GM12878 (cell line): ENCODE measurements around the gene NMRK2. TPM values are rescaled to one million over a fixed set of nuclear protein-coding genes. Genes with fewer than 3 reads are reported as not detected.

Experiments
- BCL11A ChIP-seq: IDR thresholded peaks from 2 replicates; pipeline ENCODE4 v1.6.1; 2011; ENCODE audit warnings: low read depth, low read length
- EGR1 ChIP-seq, 2 experiments: IDR thresholded peaks; 1 replicate in 1 of 2; 2 replicates in 1 of 2; pipeline ENCODE4 v1.6.1; 2011 to 2012; ENCODE audit warnings: low read depth in 2 of 2, low read length in 2 of 2, borderline replicate concordance in 1 of 2, mild to moderate bottlenecking in 1 of 2, moderate library complexity in 1 of 2
- EZH2 ChIP-seq: IDR thresholded peaks from 2 replicates; pipeline ENCODE4 v1.6.1; 2012; ENCODE audit warnings: low read depth, mild to moderate bottlenecking, control low read depth, inconsistent platforms, low read length, borderline replicate concordance; ENCODE audit not compliant: control insufficient read depth
- FOXK2 ChIP-seq: fragments of 450-650 bp; IDR thresholded peaks from 2 replicates; pipeline ENCODE4 v1.6.1; 2017; ENCODE audit warnings: mild to moderate bottlenecking, moderate library complexity
- NR2C1 ChIP-seq: fragments of 450-650 bp; IDR thresholded peaks from 2 replicates; pipeline ENCODE4 v1.6.1; 2017; ENCODE audit warnings: antibody characterized with exemption, mild to moderate bottlenecking, moderate library complexity
- SIX5 ChIP-seq: IDR thresholded peaks from 2 replicates; pipeline ENCODE4 v1.6.1; 2011; ENCODE audit warnings: mild to moderate bottlenecking, low read depth, low read length, moderate library complexity; ENCODE audit not compliant: severe bottlenecking
- SMAD5 ChIP-seq: IDR thresholded peaks from 2 replicates; pipeline ENCODE4 v1.6.1; 2016; ENCODE audit warnings: antibody characterized with exemption, low read depth
- SMC3 ChIP-seq: IDR thresholded peaks from 2 replicates; pipeline ENCODE4 v1.6.1; 2011; ENCODE audit warnings: low read length, improper control_type of control experiment, borderline replicate concordance
- TARDBP ChIP-seq: IDR thresholded peaks from 2 replicates; pipeline ENCODE4 v1.6.1; 2016; ENCODE audit warnings: borderline replicate concordance
- TCF7 ChIP-seq: IDR thresholded peaks from 2 replicates; pipeline ENCODE4 v1.6.1; 2014; ENCODE audit warnings: antibody characterized with exemption, borderline replicate concordance
- polyA plus RNA-seq, 11 experiments: library from polyadenylated mRNA; depleted of rRNA in 4 of 11; unstranded in 6 of 11; stranded (reverse) in 5 of 11; fragments of >200 nt; fragmentation: Nextera tagmentation in 4 of 11; fragmentation: Illumina TruSeq in 1 of 11; extraction: Ambion mirVana in 4 of 11; extraction: Trizol in 1 of 11; gene quantifications; 1 replicate in 1 of 11; 2 replicates in 10 of 11; pipeline versions ENCODE4 v1.2.1 to v1.2.3, GENCODE V29; 2011 to 2016; ENCODE audit warnings: inconsistent platforms in 2 of 11, missing spikeins in 2 of 11, low read depth in 1 of 11
- total RNA-seq, 4 experiments: library from RNA; depleted of rRNA in 3 of 4; stranded (reverse); fragments of >200 nt in 3 of 4; fragmentation: Illumina TruSeq in 1 of 4; extraction: Trizol in 1 of 4; gene quantifications; 2 replicates each; pipeline versions ENCODE4 v1.2.1 to v1.2.3, GENCODE V29; 2013 to 2021
- TF ChIP-seq, protein P1 (sequence below): fragments of 450-650 bp; IDR thresholded peaks from 2 replicates; pipeline ENCODE4 v1.6.1; 2018; ENCODE audit warnings: borderline replicate concordance, mild to moderate bottlenecking; ENCODE audit not compliant: partially characterized antibody
- TF ChIP-seq, protein P2 (sequence below): IDR thresholded peaks from 2 replicates; pipeline ENCODE4 v1.6.1; 2011; ENCODE audit warnings: low read depth, mild to moderate bottlenecking, low read length, moderate library complexity, borderline replicate concordance; ENCODE audit errors: extremely low read depth
- TF ChIP-seq, protein P3 (sequence below): IDR thresholded peaks from 2 replicates; pipeline ENCODE4 v1.6.1; 2012; ENCODE audit warnings: low read depth, low read length, improper control_type of control experiment
- TF ChIP-seq, protein P4 (sequence below): IDR thresholded peaks from 2 replicates; pipeline ENCODE4 v1.6.1; 2012; ENCODE audit warnings: improper control_type of control experiment, low read depth, low read length; ENCODE audit not compliant: insufficient replicate concordance
- TF ChIP-seq, protein P5 (sequence below): fragments of 450-650 bp; IDR thresholded peaks from 2 replicates; pipeline ENCODE4 v1.6.1; 2017; ENCODE audit warnings: mild to moderate bottlenecking, moderate library complexity

The NMRK2 gene
- total and polyA plus RNA-seq, 10 of the 15 experiments (the other 5 are each of a cell fraction or from before 2014, with no cell fraction given), result 0.14 to 0.15 TPM; not detected in 8

DNA sequence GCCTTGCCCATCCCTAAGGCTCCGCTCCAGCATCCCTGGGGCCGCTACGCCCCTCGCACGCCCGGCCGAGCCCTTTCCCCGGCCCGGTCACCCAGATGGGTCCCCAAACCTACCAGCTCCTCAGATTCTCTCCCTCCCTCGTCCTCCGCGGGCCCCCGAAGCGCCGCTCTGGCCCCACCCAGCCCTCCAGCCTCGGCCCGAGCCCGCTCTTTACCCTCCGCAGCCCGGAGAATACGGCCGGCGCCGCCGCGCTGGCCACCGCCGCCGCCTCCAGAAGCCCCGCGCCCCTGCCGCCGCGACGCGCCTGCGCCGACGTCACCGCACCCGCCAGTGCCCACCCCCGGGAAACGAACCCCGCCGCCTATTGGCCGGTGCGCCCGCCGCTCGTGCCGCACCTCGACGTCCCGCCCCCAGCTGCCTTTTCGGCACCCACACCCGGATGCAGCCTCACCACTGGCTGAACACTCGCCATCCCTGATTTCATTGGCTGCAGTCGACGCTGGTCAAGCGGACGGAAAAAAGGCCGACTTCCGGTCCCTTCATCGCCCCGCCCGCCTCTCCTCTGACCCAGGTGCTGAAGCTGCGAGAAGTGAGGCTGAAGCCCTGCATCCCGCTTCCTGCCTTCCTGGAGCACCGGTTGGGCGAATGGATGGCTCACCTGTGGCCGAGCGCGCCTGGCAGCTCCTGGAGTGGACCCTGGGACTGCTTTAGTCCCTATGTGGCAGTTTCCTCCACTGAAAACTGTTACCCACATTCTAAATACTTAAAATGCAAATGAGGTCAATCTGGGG, 38.1 kb downstream of the NMRK2 start, which contains the start of gene DAPK3 (continued):
- TF ChIP-seq, protein P1, sequence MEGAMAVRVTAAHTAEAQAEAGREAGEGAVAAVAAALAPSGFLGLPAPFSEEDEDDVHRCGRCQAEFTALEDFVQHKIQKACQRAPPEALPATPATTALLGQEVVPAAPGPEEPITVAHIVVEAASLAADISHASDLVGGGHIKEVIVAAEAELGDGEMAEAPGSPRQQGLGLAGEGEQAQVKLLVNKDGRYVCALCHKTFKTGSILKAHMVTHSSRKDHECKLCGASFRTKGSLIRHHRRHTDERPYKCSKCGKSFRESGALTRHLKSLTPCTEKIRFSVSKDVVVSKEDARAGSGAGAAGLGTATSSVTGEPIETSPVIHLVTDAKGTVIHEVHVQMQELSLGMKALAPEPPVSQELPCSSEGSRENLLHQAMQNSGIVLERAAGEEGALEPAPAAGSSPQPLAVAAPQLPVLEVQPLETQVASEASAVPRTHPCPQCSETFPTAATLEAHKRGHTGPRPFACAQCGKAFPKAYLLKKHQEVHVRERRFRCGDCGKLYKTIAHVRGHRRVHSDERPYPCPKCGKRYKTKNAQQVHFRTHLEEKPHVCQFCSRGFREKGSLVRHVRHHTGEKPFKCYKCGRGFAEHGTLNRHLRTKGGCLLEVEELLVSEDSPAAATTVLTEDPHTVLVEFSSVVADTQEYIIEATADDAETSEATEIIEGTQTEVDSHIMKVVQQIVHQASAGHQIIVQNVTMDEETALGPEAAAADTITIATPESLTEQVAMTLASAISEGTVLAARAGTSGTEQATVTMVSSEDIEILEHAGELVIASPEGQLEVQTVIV, result peak; percentile 92
- TF ChIP-seq EGR1 (IDR thresholded peaks at IDR 0.05; ENCODE audit: borderline replicate concordance in 1 of 2, low read depth in 2 of 2, low read length in 2 of 2) (peak; percentile 18 to 28; a peak in 1 of 3 replicates), SMC3 (no peak), TARDBP (no peak), BCL11A (no peak), FOXK2 (no peak), SMAD5 (peak; percentile 63; the same call in 1 of the 2 replicates), TCF7 (no peak), EZH2 (no peak), NR2C1 (no peak), SIX5 (no peak)
- TF ChIP-seq, protein P2, sequence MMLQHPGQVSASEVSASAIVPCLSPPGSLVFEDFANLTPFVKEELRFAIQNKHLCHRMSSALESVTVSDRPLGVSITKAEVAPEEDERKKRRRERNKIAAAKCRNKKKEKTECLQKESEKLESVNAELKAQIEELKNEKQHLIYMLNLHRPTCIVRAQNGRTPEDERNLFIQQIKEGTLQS, result no peak
- TF ChIP-seq, protein P3, sequence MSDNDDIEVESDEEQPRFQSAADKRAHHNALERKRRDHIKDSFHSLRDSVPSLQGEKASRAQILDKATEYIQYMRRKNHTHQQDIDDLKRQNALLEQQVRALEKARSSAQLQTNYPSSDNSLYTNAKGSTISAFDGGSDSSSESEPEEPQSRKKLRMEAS, result no peak
- TF ChIP-seq, protein P4, sequence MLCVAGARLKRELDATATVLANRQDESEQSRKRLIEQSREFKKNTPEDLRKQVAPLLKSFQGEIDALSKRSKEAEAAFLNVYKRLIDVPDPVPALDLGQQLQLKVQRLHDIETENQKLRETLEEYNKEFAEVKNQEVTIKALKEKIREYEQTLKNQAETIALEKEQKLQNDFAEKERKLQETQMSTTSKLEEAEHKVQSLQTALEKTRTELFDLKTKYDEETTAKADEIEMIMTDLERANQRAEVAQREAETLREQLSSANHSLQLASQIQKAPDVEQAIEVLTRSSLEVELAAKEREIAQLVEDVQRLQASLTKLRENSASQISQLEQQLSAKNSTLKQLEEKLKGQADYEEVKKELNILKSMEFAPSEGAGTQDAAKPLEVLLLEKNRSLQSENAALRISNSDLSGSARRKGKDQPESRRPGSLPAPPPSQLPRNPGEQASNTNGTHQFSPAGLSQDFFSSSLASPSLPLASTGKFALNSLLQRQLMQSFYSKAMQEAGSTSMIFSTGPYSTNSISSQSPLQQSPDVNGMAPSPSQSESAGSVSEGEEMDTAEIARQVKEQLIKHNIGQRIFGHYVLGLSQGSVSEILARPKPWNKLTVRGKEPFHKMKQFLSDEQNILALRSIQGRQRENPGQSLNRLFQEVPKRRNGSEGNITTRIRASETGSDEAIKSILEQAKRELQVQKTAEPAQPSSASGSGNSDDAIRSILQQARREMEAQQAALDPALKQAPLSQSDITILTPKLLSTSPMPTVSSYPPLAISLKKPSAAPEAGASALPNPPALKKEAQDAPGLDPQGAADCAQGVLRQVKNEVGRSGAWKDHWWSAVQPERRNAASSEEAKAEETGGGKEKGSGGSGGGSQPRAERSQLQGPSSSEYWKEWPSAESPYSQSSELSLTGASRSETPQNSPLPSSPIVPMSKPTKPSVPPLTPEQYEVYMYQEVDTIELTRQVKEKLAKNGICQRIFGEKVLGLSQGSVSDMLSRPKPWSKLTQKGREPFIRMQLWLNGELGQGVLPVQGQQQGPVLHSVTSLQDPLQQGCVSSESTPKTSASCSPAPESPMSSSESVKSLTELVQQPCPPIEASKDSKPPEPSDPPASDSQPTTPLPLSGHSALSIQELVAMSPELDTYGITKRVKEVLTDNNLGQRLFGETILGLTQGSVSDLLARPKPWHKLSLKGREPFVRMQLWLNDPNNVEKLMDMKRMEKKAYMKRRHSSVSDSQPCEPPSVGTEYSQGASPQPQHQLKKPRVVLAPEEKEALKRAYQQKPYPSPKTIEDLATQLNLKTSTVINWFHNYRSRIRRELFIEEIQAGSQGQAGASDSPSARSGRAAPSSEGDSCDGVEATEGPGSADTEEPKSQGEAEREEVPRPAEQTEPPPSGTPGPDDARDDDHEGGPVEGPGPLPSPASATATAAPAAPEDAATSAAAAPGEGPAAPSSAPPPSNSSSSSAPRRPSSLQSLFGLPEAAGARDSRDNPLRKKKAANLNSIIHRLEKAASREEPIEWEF, result no peak
- TF ChIP-seq, protein P5, sequence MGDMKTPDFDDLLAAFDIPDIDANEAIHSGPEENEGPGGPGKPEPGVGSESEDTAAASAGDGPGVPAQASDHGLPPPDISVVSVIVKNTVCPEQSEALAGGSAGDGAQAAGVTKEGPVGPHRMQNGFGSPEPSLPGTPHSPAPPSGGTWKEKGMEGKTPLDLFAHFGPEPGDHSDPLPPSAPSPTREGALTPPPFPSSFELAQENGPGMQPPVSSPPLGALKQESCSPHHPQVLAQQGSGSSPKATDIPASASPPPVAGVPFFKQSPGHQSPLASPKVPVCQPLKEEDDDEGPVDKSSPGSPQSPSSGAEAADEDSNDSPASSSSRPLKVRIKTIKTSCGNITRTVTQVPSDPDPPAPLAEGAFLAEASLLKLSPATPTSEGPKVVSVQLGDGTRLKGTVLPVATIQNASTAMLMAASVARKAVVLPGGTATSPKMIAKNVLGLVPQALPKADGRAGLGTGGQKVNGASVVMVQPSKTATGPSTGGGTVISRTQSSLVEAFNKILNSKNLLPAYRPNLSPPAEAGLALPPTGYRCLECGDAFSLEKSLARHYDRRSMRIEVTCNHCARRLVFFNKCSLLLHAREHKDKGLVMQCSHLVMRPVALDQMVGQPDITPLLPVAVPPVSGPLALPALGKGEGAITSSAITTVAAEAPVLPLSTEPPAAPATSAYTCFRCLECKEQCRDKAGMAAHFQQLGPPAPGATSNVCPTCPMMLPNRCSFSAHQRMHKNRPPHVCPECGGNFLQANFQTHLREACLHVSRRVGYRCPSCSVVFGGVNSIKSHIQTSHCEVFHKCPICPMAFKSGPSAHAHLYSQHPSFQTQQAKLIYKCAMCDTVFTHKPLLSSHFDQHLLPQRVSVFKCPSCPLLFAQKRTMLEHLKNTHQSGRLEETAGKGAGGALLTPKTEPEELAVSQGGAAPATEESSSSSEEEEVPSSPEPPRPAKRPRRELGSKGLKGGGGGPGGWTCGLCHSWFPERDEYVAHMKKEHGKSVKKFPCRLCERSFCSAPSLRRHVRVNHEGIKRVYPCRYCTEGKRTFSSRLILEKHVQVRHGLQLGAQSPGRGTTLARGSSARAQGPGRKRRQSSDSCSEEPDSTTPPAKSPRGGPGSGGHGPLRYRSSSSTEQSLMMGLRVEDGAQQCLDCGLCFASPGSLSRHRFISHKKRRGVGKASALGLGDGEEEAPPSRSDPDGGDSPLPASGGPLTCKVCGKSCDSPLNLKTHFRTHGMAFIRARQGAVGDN, result 0 out of 2 replicates have a peak, but pooled peaks have one; percentile 15
